NOMO-1 treated with dmso at 0.1 percent for 144 hours (cell line): ENCODE measurements around the gene FCHO1.
"Not testable (repeated sequence)": the region's sequence is repeated elsewhere in the genome, so short reads cannot be mapped to it uniquely, and the experiment has no call there.

Experiments
- DNase-seq: peaks from one replicate; lab custom pipeline; 2025; ENCODE audit not compliant: unreplicated experiment; lab: John Stamatoyannopoulos, UW

Gene FCHO1

DNA sequence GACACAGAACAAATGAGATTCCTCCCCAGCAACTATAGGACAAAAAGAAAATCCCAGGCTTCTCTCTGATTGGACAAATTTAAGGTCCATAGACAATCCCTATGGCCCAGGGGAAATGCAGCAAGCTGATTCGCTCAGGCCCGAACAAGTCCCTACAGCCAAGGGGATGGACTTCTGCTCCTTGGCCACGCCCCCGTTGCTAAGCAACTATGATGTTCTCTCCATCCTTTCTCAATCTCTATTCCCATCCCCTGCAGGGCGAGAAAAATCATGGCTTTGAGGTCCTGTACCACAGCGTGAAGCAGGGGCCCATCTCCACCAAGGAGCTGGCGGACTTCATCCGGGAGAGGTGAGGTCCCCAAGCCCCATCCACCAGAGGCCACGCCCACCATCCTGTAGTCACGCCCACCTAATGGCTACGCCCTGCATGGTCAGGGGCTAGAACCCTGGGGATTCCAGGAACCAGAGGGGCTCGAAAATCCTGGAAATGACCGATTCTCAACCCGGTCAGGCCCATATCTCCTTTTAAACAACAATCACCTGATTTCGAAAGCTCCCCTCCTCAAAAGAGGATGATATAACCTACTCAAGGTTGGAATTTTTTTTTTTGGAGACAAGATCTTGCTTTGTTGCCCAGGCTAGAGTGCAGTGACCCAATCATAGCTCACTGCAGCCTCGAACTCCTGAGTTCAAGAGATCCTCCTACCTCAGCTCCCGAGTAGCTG lies 11.4 kb downstream of the FCHO1 start:
- DNase-seq: peak; percentile 4

DNA sequence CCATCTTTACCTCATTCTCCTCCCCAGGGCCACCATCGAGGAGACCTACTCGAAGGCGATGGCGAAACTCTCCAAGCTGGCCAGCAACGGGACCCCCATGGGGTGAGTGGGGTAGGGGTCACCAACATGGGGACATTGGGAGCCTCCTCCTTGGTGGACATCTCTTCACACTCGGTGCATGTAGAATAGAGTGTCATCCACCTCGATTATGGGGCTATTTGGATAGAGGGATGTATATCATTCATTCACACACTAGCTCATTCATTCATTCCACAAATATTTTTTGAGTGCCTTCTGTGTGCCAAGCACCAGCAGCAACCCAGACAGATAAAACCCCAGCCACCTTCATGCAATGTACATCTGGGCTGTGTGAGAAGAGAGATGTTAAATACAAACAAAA lies 13.1 kb downstream of the FCHO1 start:
- DNase-seq: no peak

DNA sequence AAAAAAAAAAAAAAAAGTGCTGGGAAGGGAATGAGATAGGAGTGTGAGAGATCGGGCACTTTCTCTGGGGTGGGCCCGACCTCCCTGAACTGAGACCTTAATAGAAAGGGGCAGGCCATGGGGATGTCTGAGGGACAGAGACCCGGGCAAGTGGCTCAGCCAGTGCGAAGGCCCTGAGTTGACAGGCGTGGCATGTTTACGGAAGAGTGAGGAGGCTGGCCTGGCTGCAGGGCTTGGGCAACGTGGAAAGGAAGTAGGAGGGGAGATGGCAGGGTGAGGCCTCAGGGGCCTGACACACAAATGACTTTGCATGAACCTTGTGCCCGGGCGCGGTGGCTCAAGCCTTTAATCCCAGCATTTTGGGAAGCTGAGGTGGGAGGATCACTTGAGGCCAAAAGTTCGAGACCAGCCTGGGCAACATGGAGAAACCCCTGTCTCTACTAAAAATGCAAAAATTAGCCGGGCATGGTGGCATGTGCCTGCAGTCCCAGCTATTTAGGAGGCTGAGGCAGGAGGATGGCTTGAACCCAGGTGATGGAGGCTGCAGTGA lies 13.9 kb downstream of the FCHO1 start:
- peak; percentile 85 for DNase-seq

- DNase-seq: no peak
Measured at GRCh38 chr19:17766543-17767131, 15.4 kb downstream of the FCHO1 start.

GRCh38 chr19:17767559-17767958 lies 16.3 kb downstream of the FCHO1 start:
- DNase-seq: no peak

DNA sequence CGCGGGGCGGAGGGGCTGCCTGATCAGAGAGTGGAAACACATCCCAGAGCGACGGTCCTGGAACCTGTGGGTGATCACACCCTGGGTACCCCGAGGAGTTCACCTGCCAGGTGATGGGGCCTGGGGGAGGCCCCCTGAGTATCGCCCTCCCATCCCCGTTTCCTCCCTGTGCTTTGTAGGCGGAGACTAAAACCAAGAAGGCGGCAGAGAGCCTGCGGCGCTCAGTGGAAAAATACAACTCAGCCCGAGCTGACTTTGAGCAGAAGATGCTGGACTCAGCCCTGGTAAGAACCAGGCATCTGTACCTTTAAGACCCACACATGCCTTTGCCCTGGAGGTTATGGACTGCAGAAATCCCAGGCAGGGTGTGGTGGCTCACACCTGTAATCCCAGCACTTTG lies 19.3 kb downstream of the FCHO1 start:
- no peak for DNase-seq

GRCh38 chr19:17772172-17772571 lies 20.9 kb downstream of the FCHO1 start:
- DNase-seq: no peak

GRCh38 chr19:17775245-17775927 lies 24.1 kb downstream of the FCHO1 start:
- no peak for DNase-seq

DNA sequence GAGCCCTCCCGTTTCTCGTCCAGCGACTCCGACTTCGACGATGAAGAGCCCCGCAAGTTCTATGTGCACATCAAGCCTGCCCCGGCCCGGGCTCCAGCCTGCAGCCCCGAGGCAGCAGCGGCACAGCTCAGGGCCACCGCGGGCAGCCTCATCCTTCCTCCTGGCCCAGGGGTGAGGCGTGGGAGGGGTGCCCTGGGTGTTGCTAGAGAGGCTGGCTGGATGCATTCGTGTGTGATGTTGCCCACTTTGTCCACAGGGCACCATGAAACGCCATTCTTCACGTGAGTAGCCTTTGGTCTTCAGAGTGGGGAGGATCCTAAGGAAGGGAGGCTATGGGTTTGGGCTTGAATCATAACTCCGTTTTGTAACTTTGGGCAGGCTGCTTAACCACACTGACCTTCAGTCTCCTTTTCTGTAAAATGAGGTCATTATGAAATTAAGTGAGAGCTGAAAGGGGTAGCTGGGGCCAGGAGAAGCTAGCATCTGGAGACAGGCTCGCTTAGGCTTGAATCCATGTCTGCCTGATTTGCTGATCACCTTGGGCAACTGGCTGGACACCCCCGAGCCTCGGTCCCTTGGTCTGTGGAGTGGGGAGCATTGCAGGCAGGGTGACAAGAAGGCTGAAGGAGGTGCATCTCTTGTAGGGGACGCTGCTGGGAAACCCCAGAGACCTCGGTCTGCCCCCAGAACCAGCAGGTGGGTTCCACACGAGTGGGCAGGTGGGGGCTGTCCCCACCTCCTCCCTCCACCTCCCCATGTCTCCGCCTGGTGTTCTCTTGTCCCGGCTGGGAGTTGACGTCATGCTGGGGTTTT lies 24.9 kb downstream of the FCHO1 start:
- no peak for DNase-seq

GRCh38 chr19:17777840-17778239 lies 26.6 kb downstream of the FCHO1 start:
- DNase-seq: not testable (repeated sequence)

- no peak for DNase-seq
Measured at GRCh38 chr19:17778251-17778967, 27.1 kb downstream of the FCHO1 start.

DNA sequence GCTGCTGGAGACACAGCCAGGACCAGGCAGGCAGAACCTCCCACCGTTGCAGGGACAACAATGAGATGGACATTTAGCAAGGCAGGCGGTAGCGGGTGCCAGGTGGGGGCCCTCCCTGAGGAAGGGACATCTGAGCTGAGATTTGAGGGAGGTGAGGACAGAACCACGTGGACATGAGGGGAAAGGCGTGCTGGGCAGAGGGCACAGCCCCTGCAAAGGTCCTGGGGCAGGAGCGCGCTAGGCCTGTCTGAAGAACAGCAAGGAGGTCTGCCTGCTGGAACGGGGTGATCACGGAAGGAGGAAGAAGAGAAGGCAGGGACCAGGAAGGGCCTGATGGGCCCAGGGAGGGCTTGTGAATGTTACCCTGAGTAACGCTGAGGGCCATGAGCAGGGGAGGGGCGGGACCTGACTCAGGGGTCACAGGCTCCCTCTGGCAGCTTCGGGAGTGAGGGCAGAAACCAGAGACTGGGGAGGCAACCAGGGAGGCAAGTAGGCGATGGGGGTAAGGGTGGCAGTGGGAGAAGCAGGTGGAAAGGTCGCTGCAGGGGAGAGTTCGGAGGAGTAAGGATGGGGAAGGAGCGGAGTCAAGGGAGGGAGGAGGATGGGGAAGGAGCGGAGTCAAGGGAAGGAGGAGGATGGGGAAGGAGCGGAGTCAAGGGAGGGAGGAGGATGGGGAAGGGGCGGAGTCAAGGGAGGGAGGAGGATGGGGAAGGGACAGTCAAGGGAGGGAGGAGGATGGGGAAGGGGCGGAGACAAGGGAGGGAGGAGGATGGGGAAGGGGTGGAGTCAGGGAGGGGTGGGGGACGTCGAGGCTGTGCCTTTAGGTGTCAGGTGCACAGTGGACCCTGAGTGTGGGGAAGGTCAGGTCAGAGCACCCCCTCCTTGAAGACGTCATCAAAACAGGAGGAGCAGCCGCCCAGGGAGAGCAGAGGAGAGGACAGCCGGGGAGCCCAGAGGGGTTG lies 28.0 kb downstream of the FCHO1 start:
- no peak for DNase-seq

GRCh38 chr19:17780781-17781180 lies 29.5 kb downstream of the FCHO1 start:
- no peak for DNase-seq

- DNase-seq: not testable (repeated sequence)
Measured at GRCh38 chr19:17783721-17784120, 32.4 kb downstream of the FCHO1 start.

- peak; percentile 32 for DNase-seq
Measured at GRCh38 chr19:17784201-17785008, 33.1 kb downstream of the FCHO1 start.

GRCh38 chr19:17787274-17787913 lies 36.1 kb downstream of the FCHO1 start:
- no peak for DNase-seq

DNA sequence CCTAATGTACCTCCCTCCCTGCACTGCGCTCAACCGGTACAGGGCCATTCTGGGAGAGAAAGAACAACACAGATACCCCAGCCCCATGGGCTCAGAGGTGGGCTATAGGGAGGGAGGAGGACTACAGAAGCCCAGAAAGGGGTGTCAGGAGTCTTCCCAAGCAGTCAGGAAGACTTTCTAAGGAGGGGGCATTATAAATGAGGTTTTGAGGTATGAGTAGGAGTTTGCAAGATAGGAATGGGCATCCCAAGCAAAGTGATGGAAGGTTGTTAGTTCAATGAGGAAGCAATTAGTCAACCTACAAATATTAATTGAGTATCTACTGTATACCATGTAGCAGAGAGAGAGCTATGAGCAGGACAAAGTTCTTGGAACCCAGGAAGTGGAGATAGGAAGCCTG lies 37.4 kb downstream of the FCHO1 start:
- DNase-seq: no peak
